ENCODE measurements around the gene SLC6A3. TPM values are rescaled to one million over a fixed set of nuclear protein-coding genes. Genes with fewer than 3 reads are reported as not detected.

SLC6A3 gene
- total RNA-seq, 2 donors from 2014 or later = 0.18 TPM; not detected in 1

DNA sequence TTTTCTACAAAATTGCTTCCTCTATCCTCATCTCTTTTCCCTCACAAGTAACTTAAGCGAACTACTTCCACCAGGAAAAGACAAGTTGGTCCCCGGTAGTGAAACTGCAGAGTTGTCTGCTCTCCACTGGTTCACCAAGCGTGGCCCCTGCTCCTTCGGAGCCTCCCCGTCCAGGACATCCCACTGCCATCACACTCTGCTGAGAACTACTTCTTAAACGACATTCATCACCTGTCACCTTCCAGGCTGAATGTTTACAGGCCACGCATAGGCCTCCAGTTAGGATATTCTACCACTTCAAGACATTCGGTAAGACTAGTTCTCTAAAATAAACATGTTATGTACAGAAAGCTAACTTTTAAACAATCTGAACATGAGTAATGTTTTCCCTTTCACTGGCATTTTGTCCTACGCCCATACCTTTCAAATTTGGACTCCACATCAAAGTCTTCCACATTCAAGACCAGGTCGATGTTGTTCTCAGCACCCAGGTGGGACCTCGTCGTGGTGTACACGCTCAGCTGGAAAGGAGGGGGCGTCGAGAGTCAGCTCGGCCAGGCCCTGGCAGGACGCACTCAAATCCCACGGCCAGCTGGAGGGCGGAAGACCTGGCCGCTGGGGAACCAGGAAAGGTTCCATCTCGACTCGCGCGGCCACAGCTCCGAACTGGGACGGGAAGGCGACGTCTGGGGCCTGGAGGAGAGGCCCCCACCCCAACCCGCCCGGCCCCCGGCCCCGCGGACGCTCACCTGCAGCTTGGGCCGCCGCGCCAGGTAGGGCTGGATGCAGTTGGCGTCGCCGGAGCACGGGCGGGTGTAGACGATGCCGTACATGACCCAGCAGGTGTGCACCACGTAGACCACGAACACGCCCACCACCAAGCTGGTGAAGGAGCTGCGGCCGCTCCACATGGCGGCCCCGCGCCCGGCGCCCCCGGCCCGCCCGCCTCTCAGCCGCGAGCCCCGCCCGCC, 101.0 kb downstream of the SLC6A3 start:
- no peak overlapping the region for H3K27ac ChIP-seq (ENCODE audit: low read depth, low read length)
- DNase-seq = no peak
- peak overlapping the region; percentile 94 for H3K4me3 ChIP-seq (ENCODE audit: low read length)
- H3K9me3 ChIP-seq (ENCODE audit: control insufficient read depth, low read length) = no peaks in the 10 kb centered on the region
- peaks cover 7% of the 10 kb centered on the region for H3K4me1 ChIP-seq (ENCODE audit: control insufficient read depth, insufficient read depth, low read length)
- Mint-ChIP-seq H3K9me3 (no peaks in the 10 kb centered on the region), H3K27ac (peak overlapping the region; percentile 86), H3K4me3 (peak overlapping the region; percentile 80), H3K36me3 (ENCODE audit: low read depth) (peaks cover 36% of the 10 kb centered on the region), H3K27me3 (ENCODE audit: insufficient read depth) (no peaks in the 10 kb centered on the region), H3K4me1 (peaks cover 13% of the 10 kb centered on the region)
- peak overlapping the region; percentile 59 for H3K9ac ChIP-seq (ENCODE audit: extremely low read depth, low read length, poor library complexity, severe bottlenecking)
- H3K36me3 ChIP-seq (ENCODE audit: control insufficient read depth, insufficient read depth, low read length) = peaks cover 33% of the 10 kb centered on the region
- 11 to 18% methylated on average over 38 to 61 of the region's 61 CpGs for WGBS, 2 experiments (ENCODE audit: insufficient coverage in 1 of 2, insufficient read length in 1 of 2)
- TF ChIP-seq, protein P1, sequence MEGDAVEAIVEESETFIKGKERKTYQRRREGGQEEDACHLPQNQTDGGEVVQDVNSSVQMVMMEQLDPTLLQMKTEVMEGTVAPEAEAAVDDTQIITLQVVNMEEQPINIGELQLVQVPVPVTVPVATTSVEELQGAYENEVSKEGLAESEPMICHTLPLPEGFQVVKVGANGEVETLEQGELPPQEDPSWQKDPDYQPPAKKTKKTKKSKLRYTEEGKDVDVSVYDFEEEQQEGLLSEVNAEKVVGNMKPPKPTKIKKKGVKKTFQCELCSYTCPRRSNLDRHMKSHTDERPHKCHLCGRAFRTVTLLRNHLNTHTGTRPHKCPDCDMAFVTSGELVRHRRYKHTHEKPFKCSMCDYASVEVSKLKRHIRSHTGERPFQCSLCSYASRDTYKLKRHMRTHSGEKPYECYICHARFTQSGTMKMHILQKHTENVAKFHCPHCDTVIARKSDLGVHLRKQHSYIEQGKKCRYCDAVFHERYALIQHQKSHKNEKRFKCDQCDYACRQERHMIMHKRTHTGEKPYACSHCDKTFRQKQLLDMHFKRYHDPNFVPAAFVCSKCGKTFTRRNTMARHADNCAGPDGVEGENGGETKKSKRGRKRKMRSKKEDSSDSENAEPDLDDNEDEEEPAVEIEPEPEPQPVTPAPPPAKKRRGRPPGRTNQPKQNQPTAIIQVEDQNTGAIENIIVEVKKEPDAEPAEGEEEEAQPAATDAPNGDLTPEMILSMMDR (conservative IDR thresholded peaks at IDR 0.05) = no peak
- H3K27me3 ChIP-seq (ENCODE audit: control insufficient read depth, insufficient read depth, low read length, poor library complexity, severe bottlenecking) = no peaks in the 10 kb centered on the region

DNA sequence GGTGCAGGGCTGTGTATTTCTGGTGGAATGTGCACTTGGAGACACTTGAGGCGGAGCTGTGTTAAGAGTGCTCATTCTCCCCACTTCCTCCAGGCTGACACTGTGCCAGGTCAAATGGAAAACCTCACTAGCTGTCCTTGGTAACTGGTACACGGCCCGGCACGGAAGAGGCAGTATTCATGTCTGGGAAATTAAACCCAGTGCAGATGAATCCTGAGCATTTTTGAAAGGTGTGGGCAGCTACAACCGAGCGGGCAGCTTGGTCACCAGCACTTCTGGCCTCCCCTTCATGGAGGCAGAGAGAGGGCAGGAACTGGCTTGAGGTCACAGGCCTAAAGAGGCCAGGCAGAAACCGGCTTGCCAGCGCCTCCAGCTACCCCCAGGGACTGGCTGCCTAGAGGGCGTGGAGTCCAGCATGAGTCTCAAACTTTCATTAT, 101.9 kb downstream of the SLC6A3 start:
- Mint-ChIP-seq H3K4me1 (peaks cover 13% of the 10 kb centered on the region), H3K4me3 (peak overlapping the region; percentile 80), H3K36me3 (ENCODE audit: low read depth) (peaks cover 36% of the 10 kb centered on the region), H3K27me3 (ENCODE audit: insufficient read depth) (no peaks in the 10 kb centered on the region), H3K27ac (peak overlapping the region; percentile 72), H3K9me3 (no peaks in the 10 kb centered on the region)
- Histone ChIP-seq H3K4me1 (ENCODE audit: control insufficient read depth, insufficient read depth, low read length) (peaks cover 7% of the 10 kb centered on the region), H3K4me3 (ENCODE audit: low read length) (peak overlapping the region; percentile 94), H3K27ac (ENCODE audit: low read depth, low read length) (no peak overlapping the region), H3K36me3 (ENCODE audit: control insufficient read depth, insufficient read depth, low read length) (peaks cover 35% of the 10 kb centered on the region), H3K9ac (ENCODE audit: extremely low read depth, low read length, poor library complexity, severe bottlenecking) (peak overlapping the region; percentile 59), H3K27me3 (ENCODE audit: control insufficient read depth, insufficient read depth, low read length, poor library complexity, severe bottlenecking) (no peaks in the 10 kb centered on the region), H3K9me3 (ENCODE audit: control insufficient read depth, low read length) (no peaks in the 10 kb centered on the region)
- WGBS, 2 experiments (ENCODE audit: insufficient coverage in 1 of 2, insufficient read length in 1 of 2) = 95 to 97% methylated on average over 9 of the region's 9 CpGs
- no peak for DNase-seq
- TF ChIP-seq, protein P1 (conservative IDR thresholded peaks at IDR 0.05) = no peak

Other genes with a start within 250 kb of the SLC6A3 start
- gene SLC6A19, start 243.8 kb downstream of the SLC6A3 start, total RNA-seq = under 1 TPM; 0.09 to 0.15 TPM
- not detected for gene SLC6A18, start 220.1 kb downstream of the SLC6A3 start, total RNA-seq
- gene TERT, start 150.4 kb downstream of the SLC6A3 start, total RNA-seq = 1 to 10 TPM; 7.1 to 9.8 TPM
- 10 to 100 TPM; 68.0 to 89.4 TPM for gene CLPTM1L, start 100.3 kb downstream of the SLC6A3 start, total RNA-seq
- 100 to 1,000 TPM in 1 of 2 donors, 10 to 100 TPM in 1; 78.5 to 124 TPM for gene LPCAT1, start 78.5 kb upstream of the SLC6A3 start, total RNA-seq